Stimulated activated CD8-positive, alpha-beta memory T cell treated with anti-CD3 and anti-CD28 coated beads, Interleukin-4, amount 100 ng/mL, for 4 hours (primary cell): ENCODE data around the gene GRIK4.

Source experiments
- DNase-seq, 2 donors: peaks; one replicate each; pipeline ENCODE4 v3.0.0-alpha.2; 2020; ENCODE audit warnings: low read depth in 2 of 2, low spot score in 1 of 2

The GRIK4 gene

GRCh38 chr11:120547316-120547715 lies 35.8 kb downstream of the GRIK4 start:
- no peak for DNase-seq

- DNase-seq, result no peak
Observed at GRCh38 chr11:120547811-120548681, 36.5 kb downstream of the GRIK4 start.

GRCh38 chr11:120548682-120549209 lies 37.2 kb downstream of the GRIK4 start:
- no peak for DNase-seq

GRCh38 chr11:120549346-120549745 lies 37.8 kb downstream of the GRIK4 start:
- no peak for DNase-seq

- no peak for DNase-seq
Observed at GRCh38 chr11:120550007-120550406, 38.5 kb downstream of the GRIK4 start.

GRCh38 chr11:120551191-120551590 lies 39.6 kb downstream of the GRIK4 start:
- DNase-seq, result no peak

GRCh38 chr11:120554766-120555432 lies 43.4 kb downstream of the GRIK4 start:
- DNase-seq, result no peak

GRCh38 chr11:120555433-120555773 lies 43.9 kb downstream of the GRIK4 start:
- DNase-seq, result no peak

- no peak for DNase-seq
Observed at GRCh38 chr11:120556797-120557196, 45.2 kb downstream of the GRIK4 start.

GRCh38 chr11:120558744-120559431 lies 47.3 kb downstream of the GRIK4 start:
- DNase-seq, result no peak

GRCh38 chr11:120561286-120561685 lies 49.7 kb downstream of the GRIK4 start:
- no peak for DNase-seq

- DNase-seq, result no peak
Observed at GRCh38 chr11:120562806-120563425, 51.4 kb downstream of the GRIK4 start.

- DNase-seq, result no peak
Observed at GRCh38 chr11:120563703-120564572, 52.4 kb downstream of the GRIK4 start.

GRCh38 chr11:120564573-120565311 lies 53.2 kb downstream of the GRIK4 start:
- no peak for DNase-seq

- no peak for DNase-seq
Observed at GRCh38 chr11:120565466-120566155, 54.1 kb downstream of the GRIK4 start.

GRCh38 chr11:120566176-120566575 lies 54.6 kb downstream of the GRIK4 start:
- no peak for DNase-seq

- no peak for DNase-seq
Observed at GRCh38 chr11:120568572-120569307, 57.2 kb downstream of the GRIK4 start.

- DNase-seq, result no peak
Observed at GRCh38 chr11:120569861-120570260, 58.3 kb downstream of the GRIK4 start.
